Uterus (tissue), 2 donors: ENCODE data around the gene YPEL5.

Source experiments
- CTCF ChIP-seq, 4 experiments: fragments of 200-600 bp in 2 of 4; fragments of 450-650 bp in 2 of 4; sonication (generic) in 2 of 4; IDR thresholded peaks; one replicate each; pipeline ENCODE4 v1.5.1; 2016 to 2019; ENCODE audit warnings: antibody characterized with exemption in 4 of 4, mild to moderate bottlenecking in 2 of 4, moderate library complexity in 1 of 4
- POLR2A ChIP-seq, 2 donors: fragments of 450-650 bp; IDR thresholded peaks; one replicate each; pipeline ENCODE4 v1.6.1; 2016; ENCODE audit warnings: antibody characterized with exemption in 2 of 2, mild to moderate bottlenecking in 1 of 2, moderate library complexity in 1 of 2

GRCh38 chr2:30172627-30173026 is 25.8 kb downstream of the YPEL5 start:
- TF ChIP-seq CTCF (IDR thresholded peaks at IDR 0.05) (no peak), POLR2A (IDR thresholded peaks at IDR 0.05) (no peak)
